ENCODE measurements around the gene PIP4P1.

The PIP4P1 gene

GRCh38 chr14:20440882-20441281, 20.4 kb downstream of the PIP4P1 start:
- Histone ChIP-seq H3K56ac (ENCODE audit: low read length) (no peak overlapping the region), H2BK5ac (ENCODE audit: low read length) (no peak overlapping the region), H3K4me3 (ENCODE audit: low read length) (no peak overlapping the region), H3K18ac (ENCODE audit: low read length) (no peak overlapping the region), H3K79me1 (ENCODE audit: low read length) (no peaks in the 10 kb centered on the region), H3K27ac (ENCODE audit: low read depth, low read length) (no peak overlapping the region), H2BK15ac (replicated peaks; ENCODE audit: low read depth) (no peak overlapping the region), H4K5ac (ENCODE audit: low read length) (no peak overlapping the region), H3K4me1 (ENCODE audit: control insufficient read depth, low read depth, low read length) (no peaks in the 10 kb centered on the region), H3K27me3 (ENCODE audit: insufficient read depth, low read length, poor library complexity) (no peaks in the 10 kb centered on the region), H2AK5ac (ENCODE audit: low read length) (no peak overlapping the region), H3K4me2 (ENCODE audit: low read length) (no peak overlapping the region), H4K8ac (ENCODE audit: low read depth, low read length) (no peak overlapping the region), H3K4ac (ENCODE audit: low read depth, low read length) (no peak overlapping the region), H3K23ac (ENCODE audit: low read length) (no peak overlapping the region), H3K9ac (ENCODE audit: low read length) (no peak overlapping the region), H3K36me3 (ENCODE audit: control insufficient read depth, insufficient read depth, low read length) (peaks cover 3% of the 10 kb centered on the region), H2BK120ac (ENCODE audit: low read depth, low read length) (no peak overlapping the region), H3K79me2 (ENCODE audit: control insufficient read depth, insufficient read depth, low read length) (no peaks in the 10 kb centered on the region)
- no CpG with 5 or more reads among the region's 5 CpGs for WGBS (ENCODE audit: extremely low coverage, insufficient coverage, low lambda C conversion rate)
- no peak for DNase-seq

GRCh38 chr14:20440465-20440864, 20.8 kb downstream of the PIP4P1 start:
- no peak overlapping the region for H3K4me2 ChIP-seq (ENCODE audit: low read length)
- H3K79me2 ChIP-seq (ENCODE audit: control insufficient read depth, insufficient read depth, low read length) = no peaks in the 10 kb centered on the region
- no peak overlapping the region for H4K5ac ChIP-seq (ENCODE audit: low read length)
- H3K27ac ChIP-seq (ENCODE audit: low read depth, low read length) = no peak overlapping the region
- no peaks in the 10 kb centered on the region for H3K36me3 ChIP-seq (ENCODE audit: control insufficient read depth, insufficient read depth, low read length)
- no peaks in the 10 kb centered on the region for H3K4me1 ChIP-seq (ENCODE audit: control insufficient read depth, low read depth, low read length)
- H3K9ac ChIP-seq (ENCODE audit: low read length) = no peak overlapping the region
- DNase-seq = no peak
- no peak overlapping the region for H2AK5ac ChIP-seq (ENCODE audit: low read length)
- no peaks in the 10 kb centered on the region for H3K79me1 ChIP-seq (ENCODE audit: low read length)
- WGBS (ENCODE audit: extremely low coverage, insufficient coverage, low lambda C conversion rate) = no CpG with 5 or more reads among the region's 5 CpGs
- H4K8ac ChIP-seq (ENCODE audit: low read depth, low read length) = no peak overlapping the region
- H3K18ac ChIP-seq (ENCODE audit: low read length) = no peak overlapping the region
- no peak overlapping the region for H2BK5ac ChIP-seq (ENCODE audit: low read length)
- H3K4ac ChIP-seq (ENCODE audit: low read depth, low read length) = no peak overlapping the region
- H3K4me3 ChIP-seq (ENCODE audit: low read length) = no peak overlapping the region
- H3K23ac ChIP-seq (ENCODE audit: low read length) = no peak overlapping the region
- H3K27me3 ChIP-seq (ENCODE audit: insufficient read depth, low read length, poor library complexity) = no peaks in the 10 kb centered on the region
- H2BK15ac ChIP-seq (replicated peaks; ENCODE audit: low read depth) = no peak overlapping the region
- H2BK120ac ChIP-seq (ENCODE audit: low read depth, low read length) = no peak overlapping the region
- no peak overlapping the region for H3K56ac ChIP-seq (ENCODE audit: low read length)

DNA sequence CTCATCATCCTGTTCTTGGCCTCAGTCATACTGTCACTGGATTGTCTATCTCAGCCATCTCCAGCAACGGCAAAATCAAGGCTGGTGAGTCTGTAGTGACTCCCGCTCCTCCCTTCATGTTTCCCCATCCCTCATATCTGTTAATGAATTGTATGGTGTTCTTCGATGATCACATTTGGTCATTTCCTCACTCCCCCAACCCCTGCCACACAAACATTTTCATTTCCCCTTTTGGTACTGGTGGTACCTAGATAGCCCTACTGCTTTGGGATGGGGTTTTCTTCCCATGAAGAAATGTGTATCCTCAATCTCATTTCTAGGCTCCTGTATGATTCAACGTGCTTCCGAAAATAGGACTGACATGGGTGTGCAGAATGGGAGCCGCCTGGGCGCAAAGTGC, 22.6 kb downstream of the PIP4P1 start:
- Histone ChIP-seq H3K56ac (ENCODE audit: low read length) (no peak overlapping the region), H3K79me1 (ENCODE audit: low read length) (no peaks in the 10 kb centered on the region), H4K5ac (ENCODE audit: low read length) (no peak overlapping the region), H3K4ac (ENCODE audit: low read depth, low read length) (no peak overlapping the region), H3K4me1 (ENCODE audit: control insufficient read depth, low read depth, low read length) (no peaks in the 10 kb centered on the region), H2BK120ac (ENCODE audit: low read depth, low read length) (no peak overlapping the region), H2BK15ac (replicated peaks; ENCODE audit: low read depth) (no peak overlapping the region), H3K9ac (ENCODE audit: low read length) (no peak overlapping the region), H3K27me3 (ENCODE audit: insufficient read depth, low read length, poor library complexity) (peaks cover 2% of the 10 kb centered on the region), H2BK5ac (ENCODE audit: low read length) (no peak overlapping the region), H3K79me2 (ENCODE audit: control insufficient read depth, insufficient read depth, low read length) (no peaks in the 10 kb centered on the region), H3K18ac (ENCODE audit: low read length) (no peak overlapping the region), H3K4me3 (ENCODE audit: low read length) (no peak overlapping the region), H4K8ac (ENCODE audit: low read depth, low read length) (no peak overlapping the region), H3K27ac (ENCODE audit: low read depth, low read length) (no peak overlapping the region), H2AK5ac (ENCODE audit: low read length) (no peak overlapping the region), H3K4me2 (ENCODE audit: low read length) (no peak overlapping the region), H3K23ac (ENCODE audit: low read length) (no peak overlapping the region), H3K36me3 (ENCODE audit: control insufficient read depth, insufficient read depth, low read length) (no peaks in the 10 kb centered on the region)
- no CpG with 5 or more reads among the region's 7 CpGs for WGBS (ENCODE audit: extremely low coverage, insufficient coverage, low lambda C conversion rate)
- DNase-seq = no peak

DNA sequence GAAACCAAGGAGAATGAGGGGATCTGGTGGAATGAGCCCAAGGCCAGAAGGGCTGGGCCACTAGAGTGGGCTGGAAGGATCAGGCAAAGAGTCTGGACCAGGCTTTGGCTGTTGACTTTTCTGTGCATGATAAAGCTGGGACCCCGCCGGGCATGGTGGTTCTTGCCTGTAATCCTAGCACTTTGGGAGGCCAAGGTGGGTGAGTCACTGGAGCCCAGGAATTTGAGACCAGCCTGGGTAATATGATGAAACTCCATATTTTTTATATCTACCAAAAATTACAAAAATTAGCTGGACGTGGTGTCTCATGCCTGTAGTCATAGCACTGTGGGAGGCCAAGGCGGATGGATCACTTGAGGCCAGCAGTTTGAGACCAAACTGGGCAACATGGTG, 24.9 kb downstream of the PIP4P1 start:
- Histone ChIP-seq H2AK5ac (ENCODE audit: low read length) (no peak overlapping the region), H3K4ac (ENCODE audit: low read depth, low read length) (no peak overlapping the region), H3K27me3 (ENCODE audit: insufficient read depth, low read length, poor library complexity) (peaks cover 2% of the 10 kb centered on the region), H3K23ac (ENCODE audit: low read length) (no peak overlapping the region), H3K4me3 (ENCODE audit: low read length) (no peak overlapping the region), H3K9ac (ENCODE audit: low read length) (no peak overlapping the region), H3K18ac (ENCODE audit: low read length) (no peak overlapping the region), H3K4me2 (ENCODE audit: low read length) (no peak overlapping the region), H2BK5ac (ENCODE audit: low read length) (no peak overlapping the region), H3K79me2 (ENCODE audit: control insufficient read depth, insufficient read depth, low read length) (no peaks in the 10 kb centered on the region), H4K5ac (ENCODE audit: low read length) (no peak overlapping the region), H3K79me1 (ENCODE audit: low read length) (no peaks in the 10 kb centered on the region), H3K36me3 (ENCODE audit: control insufficient read depth, insufficient read depth, low read length) (no peaks in the 10 kb centered on the region), H3K56ac (ENCODE audit: low read length) (no peak overlapping the region), H4K8ac (ENCODE audit: low read depth, low read length) (no peak overlapping the region), H3K27ac (ENCODE audit: low read depth, low read length) (no peak overlapping the region), H2BK15ac (replicated peaks; ENCODE audit: low read depth) (no peak overlapping the region), H2BK120ac (ENCODE audit: low read depth, low read length) (no peak overlapping the region), H3K4me1 (ENCODE audit: control insufficient read depth, low read depth, low read length) (no peaks in the 10 kb centered on the region)
- no peak for DNase-seq
- WGBS (ENCODE audit: extremely low coverage, insufficient coverage, low lambda C conversion rate) = no CpG with 5 or more reads among the region's 4 CpGs

DNA sequence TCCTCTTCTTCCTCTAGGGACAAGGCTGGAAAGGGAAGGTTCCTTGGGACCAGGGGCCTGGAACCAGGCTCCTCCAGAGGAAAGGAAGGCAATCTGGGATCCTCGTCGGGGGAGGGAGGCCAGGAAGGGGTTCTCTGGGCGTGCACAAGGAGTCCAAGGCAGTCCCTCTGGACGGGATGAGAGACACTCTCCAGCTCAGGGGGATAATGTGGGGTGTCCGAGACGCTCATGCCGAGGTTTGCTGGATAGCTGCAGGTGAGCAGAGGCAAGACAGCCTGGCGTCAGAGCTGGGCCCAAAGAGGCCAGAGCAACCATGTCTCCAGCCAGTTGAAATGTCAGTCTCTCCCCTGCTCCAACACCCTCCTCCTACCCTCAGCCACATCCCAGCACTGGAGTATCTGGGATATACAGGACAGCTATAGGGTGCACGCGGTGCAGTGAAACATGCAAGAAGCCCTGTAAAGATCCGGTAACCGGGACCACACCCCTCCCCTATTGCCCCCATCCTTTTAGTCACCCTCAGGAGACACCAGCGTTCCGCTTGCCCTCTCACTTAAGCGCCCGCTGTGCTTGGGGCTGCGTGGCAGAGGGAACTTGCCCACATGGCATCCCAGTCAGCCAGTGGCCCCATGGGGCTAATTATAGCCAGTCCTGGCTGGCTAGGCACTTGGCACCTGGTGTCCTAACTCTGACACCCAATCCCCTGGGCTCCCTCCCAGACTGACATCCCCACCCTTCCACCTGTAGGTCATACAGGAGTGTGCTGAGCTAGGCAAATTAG, 25.5 kb downstream of the PIP4P1 start, which contains the start of gene KLHL33:
KLHL33 (minus strand) TSS at position 585 of the 781 bp plus-strand sequence; CDS start at position 230, 355 bp downstream.
- Histone ChIP-seq H3K36me3 (ENCODE audit: control insufficient read depth, insufficient read depth, low read length) (no peaks in the 10 kb centered on the region), H3K9ac (ENCODE audit: low read length) (no peak within 1 kb of the TSS), H3K27ac (ENCODE audit: low read depth, low read length) (no peak within 1 kb of the TSS), H3K56ac (ENCODE audit: low read length) (peak within 1 kb of the TSS; percentile 39), H3K27me3 (ENCODE audit: insufficient read depth, low read length, poor library complexity) (peaks cover 2% of the 10 kb centered on the region), H2AK5ac (ENCODE audit: low read length) (no peak within 1 kb of the TSS), H2BK120ac (ENCODE audit: low read depth, low read length) (no peak within 1 kb of the TSS), H4K8ac (ENCODE audit: low read depth, low read length) (no peak within 1 kb of the TSS), H2BK5ac (ENCODE audit: low read length) (no peak within 1 kb of the TSS), H3K23ac (ENCODE audit: low read length) (no peak within 1 kb of the TSS), H3K4me3 (ENCODE audit: low read length) (no peak within 1 kb of the TSS), H3K4me1 (ENCODE audit: control insufficient read depth, low read depth, low read length) (no peaks in the 10 kb centered on the region), H3K18ac (ENCODE audit: low read length) (no peak within 1 kb of the TSS), H3K4ac (ENCODE audit: low read depth, low read length) (no peak within 1 kb of the TSS), H3K79me2 (ENCODE audit: control insufficient read depth, insufficient read depth, low read length) (no peaks in the 10 kb centered on the region), H3K4me2 (ENCODE audit: low read length) (peak within 1 kb of the TSS; percentile 31), H3K79me1 (ENCODE audit: low read length) (no peaks in the 10 kb centered on the region), H4K5ac (ENCODE audit: low read length) (no peak within 1 kb of the TSS), H2BK15ac (replicated peaks; ENCODE audit: low read depth) (no peak within 1 kb of the TSS)
- DNase-seq = no peak
- WGBS (ENCODE audit: extremely low coverage, insufficient coverage, low lambda C conversion rate) = no CpG with 5 or more reads among the region's 17 CpGs

Data from mesendoderm (in vitro differentiated cells).